GM19324 (cell line): Measurements from ENCODE around the gene ELP1.
"Not testable (repeated sequence)": the region's sequence is repeated elsewhere in the genome, so short reads cannot be mapped to it uniquely, and the experiment has no call there.

Source experiments
- ATAC-seq: cut with Tn5 transposase; IDR thresholded peaks from one replicate; pipeline ENCODE4 v1.9.1; 2021; ENCODE audit warnings: mild to moderate bottlenecking, moderate library complexity; ENCODE audit not compliant: unreplicated experiment, low FRiP score

The ELP1 gene

DNA sequence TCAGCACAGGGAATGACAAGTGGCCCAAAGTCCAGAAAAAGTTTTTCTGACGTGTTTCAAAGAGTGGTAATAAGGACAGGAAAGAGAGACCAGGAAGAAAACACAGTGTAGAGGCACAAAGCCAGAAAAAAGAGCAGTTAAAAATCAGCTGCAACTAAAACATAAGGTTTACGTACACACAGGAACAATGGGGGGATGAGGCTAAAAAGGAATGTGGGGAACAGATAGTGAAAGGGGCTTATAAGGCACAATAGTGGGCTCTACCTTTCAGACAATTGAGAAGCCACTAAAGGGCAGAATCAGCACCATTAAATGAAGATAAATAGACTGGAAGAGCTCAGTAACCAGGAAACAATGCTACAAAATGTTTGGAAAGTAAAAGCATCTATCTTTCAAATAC is 5.5 kb downstream of the ELP1 start:
- ATAC-seq: no peak

DNA sequence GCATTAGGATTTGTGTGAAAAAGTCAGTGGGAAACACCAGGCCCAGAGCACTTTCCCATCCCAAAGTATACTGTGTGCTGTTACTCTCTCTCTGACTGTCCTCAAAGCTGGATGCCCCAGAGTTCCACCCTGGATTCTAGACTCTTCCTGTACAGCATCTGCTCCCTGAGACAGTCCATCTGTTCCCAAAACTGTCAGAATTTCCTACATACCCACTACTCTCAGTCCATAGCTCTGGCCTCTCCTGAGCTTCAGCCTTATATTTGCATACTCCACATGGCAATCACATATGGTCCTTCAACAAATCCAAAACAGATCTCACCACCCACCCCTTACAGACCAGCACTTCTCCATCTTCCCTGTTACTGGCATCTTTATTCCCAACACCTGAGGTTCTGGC is 9.5 kb downstream of the ELP1 start:
- no peak for ATAC-seq

DNA sequence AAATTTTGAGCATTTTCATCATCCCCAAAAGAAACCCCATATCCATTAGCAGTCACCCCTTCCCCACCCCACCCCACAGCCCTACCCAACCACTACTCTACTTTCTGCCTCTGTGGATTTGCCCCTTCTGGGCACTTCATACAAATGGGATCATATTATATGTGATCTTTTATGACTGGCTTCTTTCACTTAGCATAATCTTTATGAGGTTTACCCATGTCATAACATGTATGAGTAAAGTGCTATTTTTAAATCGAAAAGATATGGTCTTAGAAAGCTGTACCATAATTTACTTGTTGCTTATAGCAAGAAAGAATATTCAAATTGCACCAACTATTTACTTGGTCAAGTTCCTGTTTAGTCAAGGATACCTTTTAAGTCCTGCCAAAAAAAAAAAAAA is 12.7 kb downstream of the ELP1 start:
- no peak for ATAC-seq

- not testable (repeated sequence) for ATAC-seq
These were observed 13.5 kb downstream of the ELP1 start for GRCh38 chr9:108920401-108920800.

DNA sequence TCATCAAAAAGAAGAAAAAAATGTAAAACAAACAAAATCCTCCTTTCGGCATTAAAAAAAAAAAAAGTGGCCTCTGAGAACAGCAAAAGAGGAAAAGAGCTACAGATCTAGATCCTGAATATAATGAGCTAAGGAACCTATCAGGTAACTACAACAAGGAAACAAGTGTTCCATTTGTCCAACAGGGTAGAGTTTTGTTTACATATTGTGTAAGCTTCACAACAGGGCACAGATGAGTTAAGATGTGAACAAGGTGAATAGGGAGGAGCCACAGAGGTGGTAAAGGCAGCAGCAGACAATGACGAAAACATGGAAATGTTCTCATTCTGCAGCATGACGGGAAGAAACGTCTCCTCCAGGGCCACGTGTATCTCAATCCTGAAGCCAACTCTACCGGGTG is 14.4 kb downstream of the ELP1 start:
- no peak for ATAC-seq

DNA sequence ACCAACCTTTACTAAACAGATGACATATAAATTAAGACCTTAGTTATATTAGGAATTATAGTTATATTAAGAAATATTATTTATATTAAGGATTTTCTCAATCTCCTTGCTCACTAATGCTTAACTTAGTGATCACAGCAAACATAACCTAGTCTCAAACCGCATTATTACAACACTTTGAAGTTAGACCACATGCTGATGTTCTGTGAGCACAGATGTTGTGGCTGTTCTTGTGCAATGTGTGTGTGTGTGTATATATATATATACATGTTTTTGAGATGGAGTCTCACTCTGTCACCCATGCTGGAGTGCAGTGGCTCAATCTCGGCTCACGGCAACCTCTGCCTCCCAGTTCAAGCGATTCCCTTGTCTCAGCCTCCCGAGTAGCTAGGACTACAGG is 20.5 kb downstream of the ELP1 start:
- ATAC-seq: no peak

- ATAC-seq: no peak
These were observed 22.1 kb downstream of the ELP1 start for GRCh38 chr9:108911820-108912219.

GRCh38 chr9:108910914-108911313 is 23.0 kb downstream of the ELP1 start:
- no peak for ATAC-seq

DNA sequence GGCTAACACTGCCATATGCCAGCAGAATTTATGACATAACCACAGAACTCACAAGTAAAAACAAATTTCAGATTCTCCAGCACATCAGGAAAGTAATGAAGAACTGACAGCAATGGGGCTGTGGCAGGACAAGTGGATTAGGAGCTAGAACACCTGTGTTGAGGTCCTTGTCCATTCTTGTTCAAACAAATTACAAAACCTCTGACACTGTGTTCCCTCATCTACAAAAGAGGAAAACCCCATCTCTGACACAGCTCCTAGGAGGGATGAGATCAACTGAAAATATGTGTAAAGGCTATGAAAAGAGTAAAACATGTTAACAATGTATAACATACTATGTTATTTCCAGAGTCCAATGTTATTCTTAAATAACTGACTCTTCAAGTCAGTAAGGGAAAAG is 23.5 kb downstream of the ELP1 start:
- ATAC-seq: no peak

DNA sequence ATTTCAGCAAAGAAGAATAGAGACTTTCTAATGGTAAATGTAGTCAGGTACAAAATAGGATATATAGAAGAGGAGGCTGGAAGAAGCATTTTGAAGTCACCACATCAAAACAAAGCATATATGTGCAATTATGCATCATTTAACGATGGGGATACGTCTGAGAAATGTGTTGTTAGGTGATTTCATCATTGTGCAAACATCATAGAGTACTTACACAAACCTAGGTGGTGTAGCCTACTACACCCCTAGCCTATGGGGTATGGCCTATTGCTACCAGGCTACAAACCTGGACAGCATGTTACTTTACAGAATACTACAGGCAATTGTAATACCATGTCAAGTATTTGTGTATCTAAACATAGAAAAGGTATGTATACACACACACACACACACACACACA is 28.4 kb downstream of the ELP1 start:
- ATAC-seq: no peak

DNA sequence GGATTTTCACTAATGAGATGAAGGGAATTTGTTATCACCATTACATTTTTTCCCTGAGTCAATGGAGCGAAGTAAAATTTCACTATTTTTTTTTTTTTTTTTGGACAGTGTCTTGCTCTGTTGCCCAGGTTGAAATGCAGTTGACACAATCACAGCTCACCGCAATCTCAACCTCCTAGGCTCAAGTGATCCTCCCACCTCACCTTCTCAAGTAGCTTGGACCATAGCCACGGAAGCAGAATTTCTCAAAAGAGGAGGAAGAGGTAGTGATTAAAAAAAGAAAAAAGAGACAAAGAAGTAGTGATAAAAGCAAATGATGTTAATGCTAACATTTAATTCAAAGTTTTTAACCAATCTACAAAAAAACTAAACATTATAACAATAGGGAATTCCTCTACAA is 29.8 kb downstream of the ELP1 start:
- ATAC-seq: no peak

DNA sequence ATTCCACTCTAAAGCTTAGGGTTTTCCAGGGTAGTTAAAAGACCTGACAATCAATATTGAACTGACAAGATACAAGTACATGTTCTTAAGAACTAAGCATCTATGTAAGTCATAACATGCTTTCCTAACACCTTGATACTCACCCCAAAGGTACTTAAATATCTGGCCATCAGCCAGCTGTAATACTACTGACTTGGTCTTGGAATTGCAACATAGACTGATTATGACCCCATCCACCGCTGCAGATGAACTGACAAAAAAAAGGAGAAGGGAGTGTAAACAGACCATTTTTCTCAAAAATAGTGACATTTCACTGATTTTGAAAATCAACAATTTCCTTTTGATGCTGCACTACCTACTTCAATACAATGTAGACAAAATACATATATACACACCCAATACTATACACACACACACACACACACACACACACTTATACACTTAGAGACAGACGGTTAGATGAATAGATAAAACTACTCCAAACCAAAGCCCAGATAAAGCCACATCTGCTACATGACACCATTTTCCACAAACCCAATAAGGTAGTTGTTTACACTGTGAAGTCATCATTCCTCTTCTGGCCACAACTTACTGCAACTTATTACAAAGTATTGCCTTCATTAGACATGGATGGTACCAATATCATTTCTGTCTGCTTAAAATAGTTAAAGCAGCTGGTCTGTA is 30.4 kb downstream of the ELP1 start:
- ATAC-seq: no peak

GRCh38 chr9:108900176-108900575 is 33.7 kb downstream of the ELP1 start:
- no peak for ATAC-seq

DNA sequence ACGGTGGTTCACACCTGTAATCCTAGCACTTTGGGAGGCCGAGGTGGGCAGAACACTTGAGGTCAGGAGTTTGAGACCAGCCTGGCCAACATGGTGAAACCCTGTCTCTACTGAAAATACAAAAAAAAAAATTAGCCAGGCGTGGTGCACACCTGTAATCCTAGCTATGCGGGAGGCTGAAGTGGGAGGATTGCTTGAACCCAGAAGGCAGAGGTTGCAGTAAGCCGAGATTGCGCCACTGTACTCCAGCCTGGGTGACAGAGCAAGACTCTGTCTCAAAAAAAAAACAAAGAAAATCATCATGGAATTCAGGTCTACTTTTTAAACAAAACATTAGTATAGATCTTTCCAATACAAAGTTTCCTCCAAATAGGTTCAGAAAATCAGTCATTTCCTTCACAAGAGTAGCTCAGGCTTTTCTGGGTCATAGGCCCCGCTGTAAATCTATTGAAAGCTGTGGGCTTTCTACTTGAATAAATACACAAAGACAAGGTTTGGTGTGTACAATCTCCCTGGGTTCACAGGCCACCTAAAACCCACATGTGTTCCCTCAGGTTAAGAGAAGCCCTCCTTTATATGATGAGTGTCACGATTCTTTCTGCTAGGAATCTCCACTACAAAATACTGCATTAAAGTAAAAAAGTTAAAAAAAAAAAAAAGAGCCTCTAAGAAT is 34.8 kb downstream of the ELP1 start:
- ATAC-seq: not testable (repeated sequence)

- ATAC-seq: no peak
These were observed 36.4 kb downstream of the ELP1 start for GRCh38 chr9:108897324-108898096.

DNA sequence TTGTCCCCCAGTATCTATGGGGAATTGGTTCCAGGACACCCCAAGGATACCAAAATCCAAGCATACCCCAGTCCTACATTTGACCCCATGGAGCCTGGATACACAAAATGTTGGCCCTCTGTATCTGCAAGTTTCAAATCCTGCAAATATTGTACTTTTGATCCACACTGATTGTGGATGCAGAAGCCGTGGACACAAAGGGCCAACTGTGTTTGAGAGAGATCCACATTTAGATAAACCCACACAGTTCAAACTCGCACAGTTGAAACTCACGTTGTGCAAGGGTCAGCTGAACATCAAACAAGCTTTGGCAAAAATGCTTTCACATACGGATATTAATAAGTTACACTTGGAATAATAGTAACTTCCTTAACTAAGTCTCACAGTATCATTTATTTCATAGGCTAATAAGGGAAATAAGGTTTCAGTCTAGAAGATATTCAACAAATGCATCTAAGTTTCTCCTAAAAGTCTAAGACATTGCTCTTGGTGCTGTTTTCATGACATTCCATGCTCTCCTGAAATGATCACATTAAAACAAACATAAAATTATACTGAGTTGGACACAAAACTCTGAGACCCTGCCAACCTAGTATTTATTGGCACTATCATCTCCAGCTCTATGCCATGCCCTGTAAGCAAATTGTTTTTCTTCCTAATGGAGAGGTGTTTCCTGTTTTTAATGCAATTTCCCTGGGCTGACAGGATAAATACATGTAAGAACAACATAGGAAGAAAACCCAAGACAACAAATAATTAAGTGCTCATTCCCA is 39.5 kb downstream of the ELP1 start:
- ATAC-seq: no peak

GRCh38 chr9:108889649-108890067 is 44.3 kb downstream of the ELP1 start:
- no peak for ATAC-seq

DNA sequence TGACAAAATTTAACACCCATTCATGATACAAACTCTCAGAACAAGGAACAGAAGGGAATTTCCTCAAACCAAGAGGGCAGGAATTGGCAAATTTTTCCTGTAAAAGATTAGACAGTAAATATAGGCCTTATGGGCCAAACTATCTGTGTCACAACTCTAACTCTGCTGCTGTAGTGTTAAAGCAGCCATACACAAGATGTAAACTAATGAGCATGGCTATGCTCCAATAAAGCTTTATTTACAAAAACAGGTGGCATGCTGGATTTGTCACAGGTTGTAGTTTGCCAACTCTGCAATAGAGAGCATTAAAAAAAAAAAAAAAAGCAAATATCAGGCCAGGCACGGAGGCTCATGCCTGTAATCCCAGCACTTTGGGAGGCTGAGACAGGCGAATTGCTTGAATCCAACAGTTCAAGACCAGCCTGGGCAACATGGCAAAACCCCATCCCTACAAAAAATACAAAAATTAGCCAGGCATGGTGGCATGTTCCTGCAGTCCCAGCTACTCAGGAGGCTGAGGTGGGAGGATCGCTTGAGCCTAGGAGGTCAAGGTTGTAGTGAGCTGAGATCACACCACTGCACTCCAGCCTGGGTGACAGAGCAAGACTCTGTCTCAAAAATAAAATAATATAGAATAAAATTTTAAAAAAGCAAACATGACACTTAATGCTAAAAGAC is 47.2 kb downstream of the ELP1 start:
- not testable (repeated sequence) for ATAC-seq

DNA sequence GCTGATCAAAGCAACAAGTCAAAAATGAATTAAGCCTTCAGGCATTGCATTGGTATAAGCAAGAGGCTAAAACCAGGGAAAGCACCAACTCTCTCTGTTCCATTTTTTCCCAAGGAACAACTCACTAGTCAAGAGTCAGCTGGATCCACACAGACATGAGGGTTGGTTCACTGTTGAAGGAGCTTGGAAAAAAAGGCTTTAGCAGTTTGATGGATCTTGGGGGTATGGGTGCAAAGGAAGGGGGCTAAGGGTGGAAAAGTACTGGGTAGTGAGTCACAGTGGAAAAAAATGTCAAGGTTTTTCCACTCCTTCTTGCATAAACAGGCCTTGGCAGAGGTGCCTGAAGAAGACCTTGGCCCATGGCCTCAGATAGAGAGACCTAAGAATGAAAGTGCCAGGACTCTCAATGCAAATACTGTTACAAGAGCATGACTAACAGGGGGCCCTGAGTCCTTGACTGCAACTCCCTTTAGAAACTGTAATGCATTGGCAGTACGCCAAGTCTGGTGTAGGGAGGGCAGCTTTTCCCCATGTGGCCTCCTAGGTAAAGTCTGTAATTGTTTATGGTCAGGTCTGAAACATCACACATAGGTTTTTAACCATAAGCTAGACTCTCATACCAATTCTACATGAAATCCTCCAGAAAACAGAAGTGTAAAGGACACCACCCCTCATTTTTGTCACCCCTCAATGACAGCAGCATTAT is 48.1 kb downstream of the ELP1 start:
- peak; percentile 99 for ATAC-seq

DNA sequence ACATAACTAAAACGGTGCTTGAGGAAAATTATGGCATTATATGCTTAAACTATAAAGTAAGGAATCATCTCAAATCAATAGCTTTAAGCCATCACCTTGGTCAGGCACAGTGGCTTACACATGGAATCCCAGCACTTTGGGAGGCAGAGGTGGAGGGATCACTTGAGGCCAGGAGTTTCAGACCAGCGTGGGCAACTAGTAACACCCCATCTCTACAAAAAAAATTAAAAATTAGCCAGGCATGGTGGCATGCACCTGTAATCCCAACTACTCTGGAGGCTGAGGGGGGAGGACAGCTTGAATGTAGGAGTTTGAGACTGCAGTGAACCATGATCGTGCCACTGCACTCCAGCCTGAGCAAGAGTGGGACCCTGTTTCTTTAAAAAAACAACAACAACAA is 49.2 kb downstream of the ELP1 start:
- ATAC-seq: no peak
